GM13977 (cell line): Measurements from ENCODE around the gene ARHGAP44.
"Not testable (repeated sequence)": the region's sequence is repeated elsewhere in the genome, so short reads cannot be mapped to it uniquely, and the experiment has no call there.

ENCODE experiments used
- DNase-seq: peaks from one replicate; pipeline ENCODE4 v3.0.0; 2012; ENCODE audit warnings: low spot score
- in situ Hi-C: fragments of 300-500 bp; cut with MboI; formaldehyde crosslinking; loops from one replicate; pipeline ENCODE4 v1.12.0; 2022; ENCODE audit warnings: low sequenced_read_pairs, low pct_unique_long_range_greater_than_20kb, mixed read lengths, inconsistent platforms; ENCODE audit not compliant: unreplicated experiment
- TF ChIP-seq, protein P1 (sequence below): IDR thresholded peaks from 2 replicates; pipeline ENCODE4 v1.5.1; 2012; ENCODE audit warnings: mild to moderate bottlenecking, control low read depth; ENCODE audit not compliant: insufficient read depth; ENCODE audit errors: extremely low read depth, missing control alignments

Gene ARHGAP44

DNA sequence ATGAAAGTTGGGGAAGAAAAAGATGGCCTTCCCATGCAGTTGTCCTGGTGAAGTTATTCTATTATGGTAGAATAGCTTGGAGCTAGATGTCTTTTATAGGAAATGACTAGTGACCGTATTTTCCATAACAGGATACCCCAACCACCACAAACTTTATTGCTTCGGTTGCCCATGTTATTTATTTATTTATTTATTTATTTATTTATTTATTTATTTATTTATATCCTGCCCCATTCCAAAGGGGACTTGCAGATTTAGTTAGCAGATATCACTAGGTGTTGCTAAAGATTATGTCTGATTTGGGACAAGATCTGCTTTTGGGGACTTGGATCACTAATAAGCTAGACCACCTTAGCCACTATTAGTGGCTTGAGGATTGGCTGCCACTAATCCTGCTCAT lies 68.3 kb downstream of the ARHGAP44 start:
- in situ Hi-C loops = no loop called here
- TF ChIP-seq, protein P1, sequence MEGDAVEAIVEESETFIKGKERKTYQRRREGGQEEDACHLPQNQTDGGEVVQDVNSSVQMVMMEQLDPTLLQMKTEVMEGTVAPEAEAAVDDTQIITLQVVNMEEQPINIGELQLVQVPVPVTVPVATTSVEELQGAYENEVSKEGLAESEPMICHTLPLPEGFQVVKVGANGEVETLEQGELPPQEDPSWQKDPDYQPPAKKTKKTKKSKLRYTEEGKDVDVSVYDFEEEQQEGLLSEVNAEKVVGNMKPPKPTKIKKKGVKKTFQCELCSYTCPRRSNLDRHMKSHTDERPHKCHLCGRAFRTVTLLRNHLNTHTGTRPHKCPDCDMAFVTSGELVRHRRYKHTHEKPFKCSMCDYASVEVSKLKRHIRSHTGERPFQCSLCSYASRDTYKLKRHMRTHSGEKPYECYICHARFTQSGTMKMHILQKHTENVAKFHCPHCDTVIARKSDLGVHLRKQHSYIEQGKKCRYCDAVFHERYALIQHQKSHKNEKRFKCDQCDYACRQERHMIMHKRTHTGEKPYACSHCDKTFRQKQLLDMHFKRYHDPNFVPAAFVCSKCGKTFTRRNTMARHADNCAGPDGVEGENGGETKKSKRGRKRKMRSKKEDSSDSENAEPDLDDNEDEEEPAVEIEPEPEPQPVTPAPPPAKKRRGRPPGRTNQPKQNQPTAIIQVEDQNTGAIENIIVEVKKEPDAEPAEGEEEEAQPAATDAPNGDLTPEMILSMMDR = no peak
- no peak for DNase-seq

GRCh38 chr17:12859520-12859919 lies 70.2 kb downstream of the ARHGAP44 start:
- TF ChIP-seq, protein P1 = no peak
- in situ Hi-C loops = no loop called here
- DNase-seq = no peak

GRCh38 chr17:12865769-12866168 lies 76.5 kb downstream of the ARHGAP44 start:
- in situ Hi-C loops = no loop called here
- TF ChIP-seq, protein P1 = no peak

DNA sequence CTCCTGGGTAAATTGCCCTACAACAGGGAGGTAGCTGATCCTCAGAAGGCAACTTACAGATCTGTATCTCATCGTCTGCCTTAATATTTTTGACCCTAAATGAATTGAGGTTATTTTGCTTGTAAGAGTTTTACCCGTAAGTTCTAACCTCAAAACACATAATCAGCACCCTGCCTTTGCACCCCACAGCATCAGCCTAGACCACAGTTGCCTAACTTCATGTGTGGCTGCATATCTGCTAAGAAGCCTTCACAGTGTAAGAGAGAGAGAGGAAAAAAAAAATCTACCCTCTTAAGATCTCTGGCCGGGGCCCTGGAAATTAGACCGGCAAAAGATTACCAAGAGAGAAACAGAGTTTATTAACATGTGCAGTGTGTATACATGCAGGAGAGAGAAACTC lies 76.9 kb downstream of the ARHGAP44 start:
- in situ Hi-C loops = no loop called here
- no peak for DNase-seq
- TF ChIP-seq, protein P1 = no peak

More at GRCh38 chr17:12865769-12866168, 76.5 kb downstream of the ARHGAP44 start:
- no peak for DNase-seq

GRCh38 chr17:12867726-12868125 lies 78.4 kb downstream of the ARHGAP44 start:
- TF ChIP-seq, protein P1 = no peak
- in situ Hi-C loops = no loop called here

GRCh38 chr17:12873415-12874125 lies 84.3 kb downstream of the ARHGAP44 start:
- in situ Hi-C loops, DNase-seq: not testable (repeated sequence)

More at GRCh38 chr17:12867726-12868125, 78.4 kb downstream of the ARHGAP44 start:
- DNase-seq = no peak

DNA sequence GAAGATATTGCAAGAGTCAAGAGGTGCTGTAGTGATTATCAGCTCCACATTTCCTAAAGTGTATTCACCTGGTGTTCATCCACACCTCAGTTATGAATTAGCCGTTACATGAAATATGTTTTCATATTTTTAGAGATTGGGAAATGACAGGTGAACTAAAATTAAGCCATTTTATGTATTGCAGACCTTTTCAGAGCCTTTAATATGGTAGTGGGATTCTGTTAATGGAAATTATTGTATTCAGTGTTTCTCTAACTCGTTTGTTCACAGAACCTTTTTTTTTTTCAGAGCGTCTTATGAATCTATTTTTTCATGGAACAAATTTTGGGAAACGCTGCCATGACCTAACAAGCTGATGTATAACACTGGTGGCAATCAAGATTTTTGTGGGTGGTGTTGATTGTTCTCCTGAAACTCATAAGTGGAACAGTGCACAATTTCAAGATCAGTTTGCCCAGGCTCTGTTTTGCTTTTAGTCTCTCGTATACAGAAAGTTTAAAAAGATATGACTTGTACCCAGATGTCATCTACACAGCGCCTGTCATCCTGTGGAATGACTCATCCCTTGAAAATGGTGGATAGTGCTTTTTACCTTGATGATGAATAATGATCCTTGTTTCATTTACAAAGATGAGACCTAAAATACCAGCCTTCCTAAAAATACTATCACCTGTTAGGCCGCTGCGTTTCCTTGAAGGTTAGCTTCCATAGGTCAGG lies 88.8 kb downstream of the ARHGAP44 start:
- peak; percentile 17 for DNase-seq
- in situ Hi-C loops = no loop called here
- TF ChIP-seq, protein P1 = no peak

- DNase-seq, in situ Hi-C loops: not testable (repeated sequence)
Observed at GRCh38 chr17:12879096-12879495, 89.8 kb downstream of the ARHGAP44 start.
